Fibroblast of skin of back (primary cell): ENCODE results near the gene NT5DC3.
"Not testable (repeated sequence)": the region's sequence is repeated elsewhere in the genome, so short reads cannot be mapped to it uniquely, and the experiment has no call there.

Experiments
- DNase-seq: peaks from one replicate; pipeline ENCODE4 v3.0.0-alpha.2; 2013

Gene NT5DC3

DNA sequence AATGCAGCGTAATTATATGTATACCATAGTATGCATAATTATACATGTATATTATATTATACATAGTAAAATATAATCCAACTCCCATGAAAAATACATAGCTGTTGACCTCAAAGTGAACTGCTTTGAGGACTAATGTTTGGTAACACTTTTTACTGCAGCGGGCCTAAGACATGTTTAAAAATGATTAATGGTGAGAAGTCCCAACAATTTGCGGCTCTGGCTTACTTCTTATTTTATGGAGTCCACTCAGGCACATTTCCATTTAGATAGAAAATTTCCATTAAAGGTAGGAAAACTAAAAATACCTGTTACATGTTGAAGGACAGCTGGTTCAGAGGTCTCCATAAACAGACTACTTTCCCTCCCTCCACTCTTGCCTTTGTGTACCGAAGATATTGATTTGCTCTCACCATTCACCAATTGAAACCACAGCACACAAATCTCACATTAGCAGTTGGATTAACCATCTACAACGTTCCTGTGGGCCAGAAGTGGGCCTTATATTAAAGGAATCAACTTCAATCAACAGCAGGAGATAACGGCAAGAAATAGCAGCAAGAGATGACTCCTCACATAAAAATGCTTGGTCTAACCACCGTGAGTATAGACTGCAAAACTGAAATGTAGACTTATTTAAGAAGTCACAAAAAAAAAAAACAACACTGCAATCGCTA is 14.1 kb upstream of the NT5DC3 start:
- DNase-seq: peak; percentile 76

DNA sequence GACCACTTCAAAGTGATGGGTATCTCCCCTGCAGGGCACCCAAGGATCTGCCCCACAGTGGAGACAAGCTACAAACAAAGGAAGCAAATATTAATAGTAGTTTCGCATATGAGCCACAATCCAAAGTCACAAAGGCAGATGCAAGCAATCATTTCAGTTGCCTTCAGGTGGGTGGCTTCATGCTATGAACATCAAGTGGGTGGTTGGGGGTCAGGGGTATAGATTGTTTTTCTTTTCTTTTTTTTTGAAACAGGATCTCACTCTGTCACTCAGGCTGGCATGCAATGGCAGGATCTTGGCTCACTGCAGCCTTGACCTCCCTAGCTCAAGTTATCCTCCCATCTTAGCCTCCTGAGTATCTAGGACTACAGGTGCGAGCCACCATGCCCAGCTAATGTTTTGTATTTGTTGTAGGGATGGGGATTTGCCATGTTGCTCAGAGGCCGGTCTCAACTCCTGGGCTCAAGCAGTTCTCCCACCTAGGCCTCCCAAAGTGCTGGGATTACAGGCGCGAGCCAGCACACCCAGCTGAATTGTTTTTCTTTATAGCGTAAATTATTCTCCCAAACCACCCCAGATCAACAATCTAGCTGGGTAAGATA is 13.4 kb upstream of the NT5DC3 start:
- DNase-seq: no peak

- no peak for DNase-seq
These were observed 11.5 kb upstream of the NT5DC3 start for GRCh38 chr12:103852498-103852997.

DNA sequence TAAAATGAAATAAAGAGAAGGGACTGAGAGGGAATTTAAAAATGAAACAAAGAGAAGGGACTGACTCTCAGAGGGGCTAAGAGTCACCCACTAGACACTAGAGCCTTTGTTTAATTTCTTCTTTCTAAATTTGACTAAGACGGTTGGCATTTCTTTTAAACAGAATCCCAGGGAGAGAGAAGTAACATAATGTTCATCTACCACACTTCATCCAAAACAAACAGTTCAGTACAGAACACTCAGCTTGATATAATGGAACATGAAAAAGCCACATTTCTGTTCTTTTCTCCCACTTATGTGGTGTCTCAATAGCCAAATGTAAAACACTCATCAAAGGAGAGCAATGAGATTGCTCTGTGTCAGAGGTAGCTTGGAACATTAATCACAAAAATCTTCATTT is 10.1 kb upstream of the NT5DC3 start:
- peak; percentile 50 for DNase-seq

DNA sequence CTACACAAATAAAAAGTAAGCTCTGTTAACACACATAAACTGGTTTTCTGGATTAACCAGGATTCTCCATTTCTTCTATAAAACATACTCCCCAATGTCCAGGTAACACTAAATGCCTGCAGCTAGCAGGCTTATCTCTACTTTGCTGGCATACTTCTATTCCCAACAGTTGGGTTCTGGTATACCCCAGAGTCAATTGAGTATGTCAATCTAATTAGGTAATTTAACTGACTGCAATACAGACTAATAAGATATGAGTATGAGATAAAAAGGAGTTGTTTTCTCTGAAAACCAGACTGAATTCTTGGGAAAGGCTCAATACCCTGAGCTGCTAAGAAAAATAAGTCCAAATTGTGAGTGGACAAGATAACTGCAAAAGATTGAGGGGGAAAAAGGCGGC is 9.4 kb upstream of the NT5DC3 start:
- DNase-seq: no peak

- DNase-seq: no peak
These were observed 8.0 kb upstream of the NT5DC3 start for GRCh38 chr12:103848917-103849491.

DNA sequence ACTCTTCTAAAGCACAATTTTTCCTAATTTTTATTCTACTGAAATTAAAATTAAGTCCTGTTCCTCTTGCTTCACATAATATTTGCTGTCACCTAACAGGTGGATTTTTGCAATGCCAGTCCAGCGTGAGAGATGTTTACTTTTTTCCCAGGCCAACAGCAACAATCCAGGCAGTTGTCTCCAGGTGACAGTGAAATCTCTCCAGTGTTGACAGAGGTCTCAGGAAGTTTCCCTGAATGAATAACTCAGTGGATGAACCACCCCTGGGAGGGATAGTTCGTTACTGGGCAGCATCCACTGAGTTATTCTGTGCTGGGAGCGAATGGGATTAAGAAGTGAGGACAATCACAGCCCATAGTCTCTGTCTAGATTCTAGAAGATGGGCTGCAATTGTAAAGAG is 7.1 kb upstream of the NT5DC3 start:
- no peak for DNase-seq

- DNase-seq: no peak
These were observed 5.4 kb upstream of the NT5DC3 start for GRCh38 chr12:103846415-103846814.

DNA sequence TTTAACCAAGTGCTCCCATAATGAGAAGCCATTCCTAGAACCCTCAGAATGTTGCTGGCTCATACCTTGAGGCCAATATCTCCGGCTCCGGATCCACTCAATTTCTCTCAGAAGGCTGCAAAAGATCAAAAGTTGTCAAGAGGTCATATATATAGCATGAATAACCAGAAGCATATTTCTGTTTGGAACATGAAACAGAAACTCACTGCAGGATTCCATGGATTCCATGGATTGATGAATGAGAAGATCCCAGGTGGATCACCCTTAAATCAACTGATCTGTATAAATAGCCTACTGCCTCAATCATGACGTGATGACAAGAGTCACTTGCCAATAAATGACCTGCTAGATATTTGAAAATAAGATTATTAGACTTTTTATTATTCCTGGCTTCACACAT is 3.3 kb upstream of the NT5DC3 start:
- no peak for DNase-seq

GRCh38 chr12:103841690-103842584 is 903 bp upstream of the NT5DC3 start:
- DNase-seq: peak; percentile 82

DNA sequence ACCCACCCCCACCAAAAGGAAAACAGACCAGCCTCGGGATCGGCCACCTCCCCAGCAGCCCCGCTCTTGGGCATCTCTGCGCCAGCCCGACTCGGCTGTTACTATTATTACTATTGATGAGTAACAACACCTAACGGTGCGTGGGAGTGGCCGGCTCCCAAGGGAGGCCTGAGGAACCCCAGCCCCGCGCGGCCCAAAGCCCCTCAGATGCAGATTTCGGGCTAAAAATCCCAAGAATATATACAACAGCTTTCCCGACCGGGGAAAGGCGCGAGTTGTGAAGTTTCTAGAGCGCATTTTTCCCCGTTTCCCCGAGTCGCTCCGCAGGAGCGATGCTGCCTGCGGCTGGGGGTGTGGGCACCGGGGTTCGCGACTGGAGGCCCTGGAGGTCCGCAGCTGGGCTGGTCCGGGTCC is 565 bp downstream of the NT5DC3 start:
- peak; percentile 22 for DNase-seq

GRCh38 chr12:103839609-103840461 is 1.2 kb downstream of the NT5DC3 start:
- no peak for DNase-seq

DNA sequence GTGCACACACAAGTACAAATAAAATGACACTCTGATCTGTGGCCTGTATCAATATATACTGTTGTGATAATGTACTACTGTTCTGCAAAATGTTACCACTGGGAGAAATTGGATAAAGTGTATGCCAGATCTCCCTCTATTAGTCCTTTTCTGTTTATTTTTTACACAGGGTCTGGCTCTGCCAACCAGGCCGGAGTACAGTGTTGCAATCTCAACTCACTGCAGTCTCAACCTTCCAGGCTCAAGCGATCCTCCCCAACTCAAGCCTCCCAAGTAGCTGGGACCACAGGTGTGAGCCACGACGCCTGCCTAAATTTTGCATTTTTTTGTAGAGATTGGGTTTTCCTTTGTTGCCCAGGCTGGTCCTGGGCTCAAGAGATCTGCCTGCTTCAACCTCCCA is 1.9 kb downstream of the NT5DC3 start:
- no peak for DNase-seq

GRCh38 chr12:103838254-103838914 is 2.6 kb downstream of the NT5DC3 start:
- no peak for DNase-seq

- DNase-seq: no peak
These were observed 4.7 kb downstream of the NT5DC3 start for GRCh38 chr12:103836345-103836744.

GRCh38 chr12:103835747-103836335 is 5.2 kb downstream of the NT5DC3 start:
- DNase-seq: not testable (repeated sequence)

GRCh38 chr12:103834942-103835341 is 6.1 kb downstream of the NT5DC3 start:
- DNase-seq: no peak

GRCh38 chr12:103833891-103834290 is 7.1 kb downstream of the NT5DC3 start:
- DNase-seq: no peak

- DNase-seq: no peak
These were observed 7.8 kb downstream of the NT5DC3 start for GRCh38 chr12:103833095-103833775.
